Measurements from ENCODE around the gene KLK11. TPM values are rescaled to one million over a fixed set of nuclear protein-coding genes. Genes with fewer than 3 reads are reported as not detected.

The KLK11 gene
- total RNA-seq, 1 experiment from 2014 or later, result 10.8 TPM

GRCh38 chr19:51022526-51022925, 3.9 kb downstream of the KLK11 start:
- Mint-ChIP-seq H3K4me3 (ENCODE audit: low read depth, unreplicated experiment) (no peak overlapping the region), H3K4me1 (ENCODE audit: low read depth, unreplicated experiment) (peaks cover 43% of the 10 kb centered on the region), H3K9me3 (ENCODE audit: low read depth, unreplicated experiment) (no peaks in the 10 kb centered on the region), H3K27ac (ENCODE audit: unreplicated experiment) (no peak overlapping the region), H3K36me3 (ENCODE audit: insufficient read depth, unreplicated experiment) (peaks cover 37% of the 10 kb centered on the region), H3K27me3 (ENCODE audit: unreplicated experiment) (peaks cover 15% of the 10 kb centered on the region)
- TF ChIP-seq CTCF (IDR thresholded peaks at IDR 0.05; ENCODE audit: unreplicated experiment), result no peak
- no TSS peak for BruUV-seq (replicated peaks)
- intact Hi-C loops (cut with micrococcal nuclease; ENCODE audit: unreplicated experiment), result no loop called here
- no peak for DNase-seq
- CTCF ChIA-PET, result no interaction called here

- peaks cover 32% of the 10 kb centered on the region for H3K4me1 Mint-ChIP-seq (ENCODE audit: low read depth, unreplicated experiment)
- DNase-seq, result peak; percentile 61
- BruUV-seq (replicated peaks), result no TSS peak
These were observed 5.3 kb downstream of the KLK11 start for GRCh38 chr19:51020988-51021651.

GRCh38 chr19:51019544-51019925, 6.9 kb downstream of the KLK11 start, which contains the start of gene KLK10:
KLK10 (minus strand) TSS chr19:51019709; CDS start chr19:51019130, 579 bp downstream.
- H3K4me1 Mint-ChIP-seq (ENCODE audit: low read depth, unreplicated experiment), result peaks cover 30% of the 10 kb centered on the region
- H3K36me3 Mint-ChIP-seq (ENCODE audit: insufficient read depth, unreplicated experiment), result peaks cover 51% of the 10 kb centered on the region
- DNase-seq, result peak; percentile 25
- no peaks in the 10 kb centered on the region for H3K27me3 Mint-ChIP-seq (ENCODE audit: unreplicated experiment)
- no peak for TF ChIP-seq CTCF (IDR thresholded peaks at IDR 0.05; ENCODE audit: unreplicated experiment)
- CTCF ChIA-PET, result interaction anchor here (0.5 to 3.2 kb wide), 8 partner anchors 12 to 295 kb away, joined by 3 to 43 read pairs (median 4); partner anchors contain the start of gene KLK12
- intact Hi-C loops (cut with micrococcal nuclease; ENCODE audit: unreplicated experiment), result loop anchor here (10.0 kb wide), 1 partner anchor 215 kb away; no protein-coding TSS in a partner anchor
- peak within 1 kb of the TSS; percentile 89 for H3K4me3 Mint-ChIP-seq (ENCODE audit: low read depth, unreplicated experiment)
- BruUV-seq (replicated peaks), result no TSS peak
- peak within 1 kb of the TSS; percentile 86 for H3K27ac Mint-ChIP-seq (ENCODE audit: unreplicated experiment)
- H3K9me3 Mint-ChIP-seq (ENCODE audit: low read depth, unreplicated experiment), result no peaks in the 10 kb centered on the region

More at GRCh38 chr19:51020988-51021651, 5.3 kb downstream of the KLK11 start:
- Mint-ChIP-seq H3K36me3 (ENCODE audit: insufficient read depth, unreplicated experiment) (peaks cover 41% of the 10 kb centered on the region), H3K4me3 (ENCODE audit: low read depth, unreplicated experiment) (no peak overlapping the region), H3K27ac (ENCODE audit: unreplicated experiment) (no peak overlapping the region), H3K9me3 (ENCODE audit: low read depth, unreplicated experiment) (no peaks in the 10 kb centered on the region), H3K27me3 (ENCODE audit: unreplicated experiment) (peaks cover 1% of the 10 kb centered on the region)
- intact Hi-C loops (cut with micrococcal nuclease; ENCODE audit: unreplicated experiment), result loop anchor here (1.0 kb wide), 1 partner anchor 76 kb away; no protein-coding TSS in a partner anchor
- CTCF ChIA-PET, result interaction anchor here (0.7 to 2.2 kb wide), 22 partner anchors 12 to 679 kb away, joined by 3 to 37 read pairs (median 4); partner anchors contain the start of gene KLK13
- peak; percentile 59 for TF ChIP-seq CTCF (IDR thresholded peaks at IDR 0.05; ENCODE audit: unreplicated experiment)

- peaks cover 30% of the 10 kb centered on the region for H3K4me1 Mint-ChIP-seq (ENCODE audit: low read depth, unreplicated experiment)
- peak overlapping the region; percentile 89 for H3K4me3 Mint-ChIP-seq (ENCODE audit: low read depth, unreplicated experiment)
- H3K27ac Mint-ChIP-seq (ENCODE audit: unreplicated experiment), result peak overlapping the region; percentile 86
- CTCF ChIA-PET, result interaction anchor here (0.6 to 3.2 kb wide), 7 partner anchors 11 to 97 kb away, joined by 3 to 43 read pairs (median 5); partner anchors contain the start of gene KLK12
- intact Hi-C loops (cut with micrococcal nuclease; ENCODE audit: unreplicated experiment), result loop anchor here (10.0 kb wide), 1 partner anchor 214 kb away; no protein-coding TSS in a partner anchor
- no peaks in the 10 kb centered on the region for H3K27me3 Mint-ChIP-seq (ENCODE audit: unreplicated experiment)
- no peak for TF ChIP-seq CTCF (IDR thresholded peaks at IDR 0.05; ENCODE audit: unreplicated experiment)
- peak; percentile 89 for DNase-seq
- TSS peak; percentile 80 for BruUV-seq (replicated peaks)
- H3K9me3 Mint-ChIP-seq (ENCODE audit: low read depth, unreplicated experiment), result no peaks in the 10 kb centered on the region
- H3K36me3 Mint-ChIP-seq (ENCODE audit: insufficient read depth, unreplicated experiment), result peaks cover 54% of the 10 kb centered on the region
These were observed 7.5 kb downstream of the KLK11 start for GRCh38 chr19:51018745-51019543.
